ENCODE measurements around the gene SPDEF.

Gene SPDEF

GRCh38 chr6:34556031-34556471 is at the start of gene SPDEF:
SPDEF (minus strand) TSS chr6:34556329; CDS start chr6:34544455, 11,874 bp downstream.
- DNase-seq = no peak

GRCh38 chr6:34603707-34604106 is 47.6 kb upstream of the SPDEF start:
- no peak for DNase-seq

GRCh38 chr6:34602318-34603111 is 46.4 kb upstream of the SPDEF start:
- DNase-seq = no peak

GRCh38 chr6:34601706-34602105 is 45.6 kb upstream of the SPDEF start:
- DNase-seq = no peak

GRCh38 chr6:34600796-34601195 is 44.7 kb upstream of the SPDEF start:
- no peak for DNase-seq

GRCh38 chr6:34600101-34600500 is 44.0 kb upstream of the SPDEF start:
- DNase-seq = no peak

GRCh38 chr6:34598712-34599111 is 42.6 kb upstream of the SPDEF start:
- DNase-seq = no peak

- DNase-seq = no peak
Observed at GRCh38 chr6:34597605-34598353, 41.6 kb upstream of the SPDEF start.

- DNase-seq = no peak
Observed at GRCh38 chr6:34596798-34597197, 40.7 kb upstream of the SPDEF start.

- no peak for DNase-seq
Observed at GRCh38 chr6:34595332-34596184, 39.4 kb upstream of the SPDEF start.

GRCh38 chr6:34593701-34594100 is 37.6 kb upstream of the SPDEF start:
- DNase-seq = no peak

- no peak for DNase-seq
Observed at GRCh38 chr6:34592208-34592952, 36.3 kb upstream of the SPDEF start.

GRCh38 chr6:34589691-34590090 is 33.6 kb upstream of the SPDEF start:
- DNase-seq = no peak

- no peak for DNase-seq
Observed at GRCh38 chr6:34589140-34589539, 33.0 kb upstream of the SPDEF start.

GRCh38 chr6:34587851-34588250 is 31.7 kb upstream of the SPDEF start:
- DNase-seq = no peak

GRCh38 chr6:34587325-34587724 is 31.2 kb upstream of the SPDEF start:
- no peak for DNase-seq

- no peak for DNase-seq
Observed at GRCh38 chr6:34586327-34587040, 30.4 kb upstream of the SPDEF start.

GRCh38 chr6:34585512-34586061 is 29.5 kb upstream of the SPDEF start:
- no peak for DNase-seq

GRCh38 chr6:34585108-34585507 is 29.0 kb upstream of the SPDEF start:
- no peak for DNase-seq

GRCh38 chr6:34584694-34585093 is 28.6 kb upstream of the SPDEF start:
- DNase-seq = no peak

- no peak for DNase-seq
Observed at GRCh38 chr6:34583861-34584604, 27.9 kb upstream of the SPDEF start.
